ENCODE data around the gene ZKSCAN7.
"Not testable (repeated sequence)": the region's sequence is repeated elsewhere in the genome, so short reads cannot be mapped to it uniquely, and the experiment has no call there.

The ZKSCAN7 gene

GRCh38 chr3:44576613-44577012 is 21.6 kb downstream of the ZKSCAN7 start:
- in situ Hi-C loops (cut with MboI; ENCODE audit: low sequenced_read_pairs): no loop called here

- in situ Hi-C loops (cut with MboI; ENCODE audit: low sequenced_read_pairs): not testable (repeated sequence)
Measured at GRCh38 chr3:44577354-44577952, 22.5 kb downstream of the ZKSCAN7 start.

GRCh38 chr3:44578316-44578715 is 23.3 kb downstream of the ZKSCAN7 start:
- in situ Hi-C loops (cut with MboI; ENCODE audit: low sequenced_read_pairs): not testable (repeated sequence)

- in situ Hi-C loops (cut with MboI; ENCODE audit: low sequenced_read_pairs): not testable (repeated sequence)
Measured at GRCh38 chr3:44578924-44579515, 24.0 kb downstream of the ZKSCAN7 start.

- in situ Hi-C loops (cut with MboI; ENCODE audit: low sequenced_read_pairs): not testable (repeated sequence)
Measured at GRCh38 chr3:44579749-44580148, 24.8 kb downstream of the ZKSCAN7 start.

GRCh38 chr3:44580971-44581370 is 26.0 kb downstream of the ZKSCAN7 start:
- in situ Hi-C loops (cut with MboI; ENCODE audit: low sequenced_read_pairs): not testable (repeated sequence)

- in situ Hi-C loops (cut with MboI; ENCODE audit: low sequenced_read_pairs): no loop called here
Measured at GRCh38 chr3:44584646-44585501, 29.9 kb downstream of the ZKSCAN7 start, which contains the start of gene ZNF660. Gene ZNF660, plus strand, starts transcription at chr3:44584964. Its CDS starts 9,230 bp downstream, at chr3:44594194.

- in situ Hi-C loops (cut with MboI; ENCODE audit: low sequenced_read_pairs): no loop called here
Measured at GRCh38 chr3:44596621-44597020, 41.6 kb downstream of the ZKSCAN7 start.

- in situ Hi-C loops (cut with MboI; ENCODE audit: low sequenced_read_pairs): no loop called here
Measured at GRCh38 chr3:44601749-44602148, 46.8 kb downstream of the ZKSCAN7 start.

GRCh38 chr3:44612678-44613077 is 57.7 kb downstream of the ZKSCAN7 start:
- in situ Hi-C loops (cut with MboI; ENCODE audit: low sequenced_read_pairs): no loop called here

Data from hTERT RPE-1 (cell line).